Liver (tissue), 3 donors: ENCODE results near the gene CTNS.

ENCODE experiments used
- ATF3 ChIP-seq: IDR thresholded peaks from 2 replicates; pipeline ENCODE4 v1.6.1; 2016; ENCODE audit warnings: antibody characterized with exemption
- CTCF ChIP-seq: fragments of 150-350 bp; IDR thresholded peaks from 2 replicates; pipeline ENCODE4 v1.5.1; 2017; ENCODE audit warnings: improper control_type of control experiment, low read depth, low read length; ENCODE audit not compliant: missing input control
- FOXA2 ChIP-seq: IDR thresholded peaks from 2 replicates; pipeline ENCODE4 v1.6.1; 2016; ENCODE audit warnings: antibody characterized with exemption
- MAX ChIP-seq: IDR thresholded peaks from 2 replicates; pipeline ENCODE4 v1.6.1; 2016; ENCODE audit warnings: antibody characterized with exemption
- YY1 ChIP-seq: IDR thresholded peaks from 2 replicates; pipeline ENCODE4 v1.6.1; 2016; ENCODE audit warnings: antibody characterized with exemption, mild to moderate bottlenecking
- donor health status: healthy.
- donor health status: healthy.

- TF ChIP-seq ATF3 (no peak), CTCF (no peak), FOXA2 (no peak), YY1 (no peak), MAX (no peak)
These were observed 23.1 kb downstream of the CTNS start for GRCh38 chr17:3659541-3660111.
